ENCODE data around the gene KLHL24. TPM values are rescaled to one million over a fixed set of nuclear protein-coding genes. Genes with fewer than 3 reads are reported as not detected.

KLHL24 gene
- total RNA-seq, 1 donor from 2014 or later, result 33.9 TPM

GRCh38 chr3:183654727-183655126 lies 19.3 kb downstream of the KLHL24 start:
- Mint-ChIP-seq H3K4me1 (peaks cover 2% of the 10 kb centered on the region), H3K9me3 (peaks cover 25% of the 10 kb centered on the region), H3K27ac (no peak overlapping the region), H3K27me3 (no peaks in the 10 kb centered on the region), H3K4me3 (no peak overlapping the region), H3K36me3 (ENCODE audit: low read depth) (peaks cover 70% of the 10 kb centered on the region)
- intact Hi-C loops (cut with micrococcal nuclease), result no loop called here
- DNase-seq (no peak), ATAC-seq (ENCODE audit: low read depth) (no peak)
- CTCF ChIA-PET, result interaction anchor here (0.6 kb wide), 1 partner anchor 537 kb away, joined by 4 read pairs; no protein-coding TSS in a partner anchor
- POLR2A ChIA-PET, result no interaction called here
- TF ChIP-seq CTCF (IDR thresholded peaks at IDR 0.05), result no peak

GRCh38 chr3:183662099-183662498 lies 26.7 kb downstream of the KLHL24 start:
- Mint-ChIP-seq H3K27ac (no peak overlapping the region), H3K4me1 (peaks cover 4% of the 10 kb centered on the region), H3K4me3 (no peak overlapping the region), H3K9me3 (no peaks in the 10 kb centered on the region), H3K36me3 (ENCODE audit: low read depth) (peaks cover 63% of the 10 kb centered on the region), H3K27me3 (no peaks in the 10 kb centered on the region)
- ATAC-seq (ENCODE audit: low read depth) (no peak), DNase-seq (no peak)
- CTCF ChIA-PET, result interaction anchor here (1.2 kb wide), 1 partner anchor 8 kb away, joined by 3 read pairs; no protein-coding TSS in a partner anchor
- intact Hi-C loops (cut with micrococcal nuclease), result loop anchor here (2.0 kb wide), 1 partner anchor 15 kb away; no protein-coding TSS in a partner anchor
- TF ChIP-seq CTCF (IDR thresholded peaks at IDR 0.05), result no peak
- POLR2A ChIA-PET, result interaction anchor here (0.8 kb wide), 1 partner anchor 27 kb away, joined by 3 read pairs; the partner anchor contains the start of gene KLHL24

- no peaks in the 10 kb centered on the region for H3K27me3 Mint-ChIP-seq
- DNase-seq, result no peak
- H3K36me3 Mint-ChIP-seq (ENCODE audit: low read depth), result peaks cover 64% of the 10 kb centered on the region
- H3K4me3 Mint-ChIP-seq, result no peak overlapping the region
- TF ChIP-seq CTCF (IDR thresholded peaks at IDR 0.05), result no peak
- no peak for ATAC-seq (ENCODE audit: low read depth)
- H3K27ac Mint-ChIP-seq, result no peak overlapping the region
- intact Hi-C loops (cut with micrococcal nuclease), result no loop called here
- ChIA-PET CTCF (no interaction called here), POLR2A (no interaction called here)
- H3K9me3 Mint-ChIP-seq, result no peaks in the 10 kb centered on the region
- H3K4me1 Mint-ChIP-seq, result no peaks in the 10 kb centered on the region
These were observed 29.5 kb downstream of the KLHL24 start for GRCh38 chr3:183664913-183665381.

- DNase-seq, result no peak
- H3K36me3 Mint-ChIP-seq (ENCODE audit: low read depth), result peaks cover 41% of the 10 kb centered on the region
- no peak overlapping the region for H3K27ac Mint-ChIP-seq
- H3K4me3 Mint-ChIP-seq, result no peak overlapping the region
- intact Hi-C loops (cut with micrococcal nuclease), result no loop called here
- ATAC-seq (ENCODE audit: low read depth), result no peak
- no peak for TF ChIP-seq CTCF (IDR thresholded peaks at IDR 0.05)
- no peaks in the 10 kb centered on the region for H3K9me3 Mint-ChIP-seq
- no peaks in the 10 kb centered on the region for H3K4me1 Mint-ChIP-seq
- ChIA-PET POLR2A (interaction anchor here (0.6 kb wide), 1 partner anchor 12 kb away, joined by 3 read pairs; no protein-coding TSS in a partner anchor), CTCF (no interaction called here)
- H3K27me3 Mint-ChIP-seq, result no peaks in the 10 kb centered on the region
These were observed 44.6 kb downstream of the KLHL24 start for GRCh38 chr3:183680061-183680460.

- intact Hi-C loops (cut with micrococcal nuclease), result no loop called here
- DNase-seq (no peak), ATAC-seq (ENCODE audit: low read depth) (no peak)
- Mint-ChIP-seq H3K9me3 (no peaks in the 10 kb centered on the region), H3K36me3 (ENCODE audit: low read depth) (peaks cover under 1% of the 10 kb centered on the region), H3K4me3 (no peak overlapping the region), H3K27ac (no peak overlapping the region), H3K4me1 (no peaks in the 10 kb centered on the region), H3K27me3 (no peaks in the 10 kb centered on the region)
- ChIA-PET POLR2A (interaction anchor here (0.6 kb wide), 1 partner anchor 10 kb away, joined by 3 read pairs; the partner anchor contains the start of gene YEATS2), CTCF (no interaction called here)
- TF ChIP-seq CTCF (IDR thresholded peaks at IDR 0.05), result no peak
These were observed 52.3 kb downstream of the KLHL24 start for GRCh38 chr3:183687705-183688104.

Measured in activated B cell treated with CpG ODN at 0.5 μM for 24 hours (primary cell).